Hippocampal formation (tissue), 2 donors: ENCODE data around the gene CAMSAP1.

ENCODE experiments used
- DNase-seq, 2 donors: peaks; one replicate each; lab custom pipeline; 2025; lab: John Stamatoyannopoulos, UW

The CAMSAP1 gene

GRCh38 chr9:135759676-135760300, 147.6 kb downstream of the CAMSAP1 start:
- no peak for DNase-seq

GRCh38 chr9:135758870-135759269, 148.5 kb downstream of the CAMSAP1 start:
- DNase-seq = no peak
